ENCODE results near the gene RERE. TPM values are rescaled to one million over a fixed set of nuclear protein-coding genes. Genes with fewer than 3 reads are reported as not detected.

The RERE gene
- total RNA-seq, 1 experiment from 2014 or later = 161 TPM

GRCh38 chr1:8543965-8544364 lies 273.5 kb downstream of the RERE start (continued):
- no peak for TF ChIP-seq ZNF281 (CRISPR knock-in tag; IDR thresholded peaks at IDR 0.05)

GRCh38 chr1:8541961-8542521 lies 275.4 kb downstream of the RERE start:
- H3K27me3 Mint-ChIP-seq (ENCODE audit: low read depth) = no peaks in the 10 kb centered on the region
- ChIA-PET CTCF (interaction anchor here (1.0 kb wide), 1 partner anchor 307 kb away, joined by 3 read pairs; no protein-coding TSS in a partner anchor), POLR2A (no interaction called here)
- peaks cover 4% of the 10 kb centered on the region; the same call in 1 of the 2 replicates for H3K4me1 Mint-ChIP-seq
- ATAC-seq (no peak), DNase-seq (ENCODE audit: low spot score) (no peak)
- H3K27ac Mint-ChIP-seq = peak overlapping the region; percentile 38; the same call in 1 of the 2 replicates
- no peak overlapping the region for H3K4me3 Mint-ChIP-seq
- H3K36me3 Mint-ChIP-seq = peaks cover 24% of the 10 kb centered on the region
- H3K9me3 Mint-ChIP-seq = no peaks in the 10 kb centered on the region
- TF ChIP-seq, protein P1, sequence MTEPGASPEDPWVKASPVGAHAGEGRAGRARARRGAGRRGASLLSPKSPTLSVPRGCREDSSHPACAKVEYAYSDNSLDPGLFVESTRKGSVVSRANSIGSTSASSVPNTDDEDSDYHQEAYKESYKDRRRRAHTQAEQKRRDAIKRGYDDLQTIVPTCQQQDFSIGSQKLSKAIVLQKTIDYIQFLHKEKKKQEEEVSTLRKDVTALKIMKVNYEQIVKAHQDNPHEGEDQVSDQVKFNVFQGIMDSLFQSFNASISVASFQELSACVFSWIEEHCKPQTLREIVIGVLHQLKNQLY (CRISPR knock-in tag; IDR thresholded peaks at IDR 0.05) = no peak
- TF ChIP-seq FOXP4 (CRISPR knock-in tag; IDR thresholded peaks at IDR 0.05) = no peak

- TF ChIP-seq, protein P2, sequence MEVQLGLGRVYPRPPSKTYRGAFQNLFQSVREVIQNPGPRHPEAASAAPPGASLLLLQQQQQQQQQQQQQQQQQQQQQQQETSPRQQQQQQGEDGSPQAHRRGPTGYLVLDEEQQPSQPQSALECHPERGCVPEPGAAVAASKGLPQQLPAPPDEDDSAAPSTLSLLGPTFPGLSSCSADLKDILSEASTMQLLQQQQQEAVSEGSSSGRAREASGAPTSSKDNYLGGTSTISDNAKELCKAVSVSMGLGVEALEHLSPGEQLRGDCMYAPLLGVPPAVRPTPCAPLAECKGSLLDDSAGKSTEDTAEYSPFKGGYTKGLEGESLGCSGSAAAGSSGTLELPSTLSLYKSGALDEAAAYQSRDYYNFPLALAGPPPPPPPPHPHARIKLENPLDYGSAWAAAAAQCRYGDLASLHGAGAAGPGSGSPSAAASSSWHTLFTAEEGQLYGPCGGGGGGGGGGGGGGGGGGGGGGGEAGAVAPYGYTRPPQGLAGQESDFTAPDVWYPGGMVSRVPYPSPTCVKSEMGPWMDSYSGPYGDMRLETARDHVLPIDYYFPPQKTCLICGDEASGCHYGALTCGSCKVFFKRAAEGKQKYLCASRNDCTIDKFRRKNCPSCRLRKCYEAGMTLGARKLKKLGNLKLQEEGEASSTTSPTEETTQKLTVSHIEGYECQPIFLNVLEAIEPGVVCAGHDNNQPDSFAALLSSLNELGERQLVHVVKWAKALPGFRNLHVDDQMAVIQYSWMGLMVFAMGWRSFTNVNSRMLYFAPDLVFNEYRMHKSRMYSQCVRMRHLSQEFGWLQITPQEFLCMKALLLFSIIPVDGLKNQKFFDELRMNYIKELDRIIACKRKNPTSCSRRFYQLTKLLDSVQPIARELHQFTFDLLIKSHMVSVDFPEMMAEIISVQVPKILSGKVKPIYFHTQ (CRISPR knock-in tag; IDR thresholded peaks at IDR 0.05) = no peak
- TF ChIP-seq, protein P3, sequence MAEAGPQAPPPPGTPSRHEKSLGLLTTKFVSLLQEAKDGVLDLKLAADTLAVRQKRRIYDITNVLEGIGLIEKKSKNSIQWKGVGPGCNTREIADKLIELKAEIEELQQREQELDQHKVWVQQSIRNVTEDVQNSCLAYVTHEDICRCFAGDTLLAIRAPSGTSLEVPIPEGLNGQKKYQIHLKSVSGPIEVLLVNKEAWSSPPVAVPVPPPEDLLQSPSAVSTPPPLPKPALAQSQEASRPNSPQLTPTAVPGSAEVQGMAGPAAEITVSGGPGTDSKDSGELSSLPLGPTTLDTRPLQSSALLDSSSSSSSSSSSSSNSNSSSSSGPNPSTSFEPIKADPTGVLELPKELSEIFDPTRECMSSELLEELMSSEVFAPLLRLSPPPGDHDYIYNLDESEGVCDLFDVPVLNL (CRISPR knock-in tag; IDR thresholded peaks at IDR 0.05; ENCODE audit: borderline replicate concordance, low read depth) = no peak
- no peak for TF ChIP-seq CREM (CRISPR knock-in tag; IDR thresholded peaks at IDR 0.05)
- Mint-ChIP-seq H3K36me3 (peaks cover 21% of the 10 kb centered on the region), H3K4me3 (no peak overlapping the region), H3K27ac (peak overlapping the region; percentile 51; the same call in 1 of the 2 replicates), H3K27me3 (ENCODE audit: low read depth) (no peaks in the 10 kb centered on the region), H3K9me3 (no peaks in the 10 kb centered on the region), H3K4me1 (peaks cover 4% of the 10 kb centered on the region; the same call in 1 of the 2 replicates)
- POLR2A ChIA-PET = no interaction called here
- CTCF ChIA-PET = no interaction called here
- ATAC-seq (no peak), DNase-seq (ENCODE audit: low spot score) (no peak)
These were observed 276.5 kb downstream of the RERE start for GRCh38 chr1:8540971-8541370.

DNA sequence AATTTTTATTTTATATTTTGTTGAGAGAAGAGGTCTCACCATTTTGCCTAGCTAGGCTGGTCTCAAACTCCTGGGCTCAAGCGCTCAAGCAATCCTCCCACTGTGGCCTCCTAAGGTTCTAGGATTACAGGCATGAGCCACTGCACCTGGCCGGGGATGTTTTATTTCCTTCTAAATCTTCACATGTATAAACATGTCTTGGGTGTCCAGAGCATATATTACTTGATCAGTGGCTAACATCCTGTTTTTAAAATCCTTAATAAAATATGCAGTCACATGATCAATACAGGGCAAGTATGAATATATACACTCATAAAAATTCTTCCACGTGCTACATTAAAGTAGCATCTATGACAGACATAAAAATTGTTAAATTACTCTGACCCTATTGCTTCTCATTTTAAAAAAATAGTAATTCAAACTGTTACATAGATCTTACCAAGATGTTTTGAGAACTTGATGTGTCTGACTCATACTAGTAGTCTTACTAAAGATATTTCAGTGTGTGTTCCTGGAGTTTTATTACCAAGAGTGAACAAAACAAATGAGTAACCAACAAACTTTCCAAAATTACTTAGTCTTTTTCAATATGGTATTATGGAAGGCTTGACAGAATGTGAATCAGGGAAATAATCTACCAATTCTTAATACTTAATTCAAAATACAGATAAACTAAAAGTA lies 277.0 kb downstream of the RERE start:
- CTCF ChIA-PET = no interaction called here
- Mint-ChIP-seq H3K36me3 (peaks cover 21% of the 10 kb centered on the region), H3K4me1 (peaks cover 4% of the 10 kb centered on the region; the same call in 1 of the 2 replicates), H3K9me3 (no peaks in the 10 kb centered on the region), H3K4me3 (no peak overlapping the region), H3K27me3 (ENCODE audit: low read depth) (no peaks in the 10 kb centered on the region), H3K27ac (no peak overlapping the region; the same call in 1 of the 2 replicates)
- ATAC-seq (no peak), DNase-seq (ENCODE audit: low spot score) (no peak)
- POLR2A ChIA-PET = no interaction called here
- TF ChIP-seq FOXJ3 (CRISPR knock-in tag; IDR thresholded peaks at IDR 0.05; ENCODE audit: borderline replicate concordance) = no peak
- no peak for TF ChIP-seq MYBL2 (CRISPR knock-in tag; IDR thresholded peaks at IDR 0.05)
- TF ChIP-seq NR3C1 (CRISPR knock-in tag; conservative IDR thresholded peaks at IDR 0.05; ENCODE audit: low read depth) = no peak
- TF ChIP-seq ZNF423 (CRISPR knock-in tag; IDR thresholded peaks at IDR 0.05) = no peak
- TF ChIP-seq ZNF121 (CRISPR knock-in tag; IDR thresholded peaks at IDR 0.05) = no peak
- TF ChIP-seq FOXP1 (CRISPR knock-in tag; IDR thresholded peaks at IDR 0.05; ENCODE audit: borderline replicate concordance) = no peak
- no peak for TF ChIP-seq RELA (CRISPR knock-in tag; IDR thresholded peaks at IDR 0.05; ENCODE audit: borderline replicate concordance)
- no peak for TF ChIP-seq ZNF317 (CRISPR knock-in tag; IDR thresholded peaks at IDR 0.05; ENCODE audit: borderline replicate concordance, low read depth)
- no peak for TF ChIP-seq SMAD3 (CRISPR knock-in tag; IDR thresholded peaks at IDR 0.05; ENCODE audit: borderline replicate concordance)
- TF ChIP-seq SOX15 (CRISPR knock-in tag; IDR thresholded peaks at IDR 0.05) = no peak
- no peak for TF ChIP-seq IRF2 (CRISPR knock-in tag; IDR thresholded peaks at IDR 0.05; ENCODE audit: borderline replicate concordance, low read depth)
- TF ChIP-seq, protein P4, sequence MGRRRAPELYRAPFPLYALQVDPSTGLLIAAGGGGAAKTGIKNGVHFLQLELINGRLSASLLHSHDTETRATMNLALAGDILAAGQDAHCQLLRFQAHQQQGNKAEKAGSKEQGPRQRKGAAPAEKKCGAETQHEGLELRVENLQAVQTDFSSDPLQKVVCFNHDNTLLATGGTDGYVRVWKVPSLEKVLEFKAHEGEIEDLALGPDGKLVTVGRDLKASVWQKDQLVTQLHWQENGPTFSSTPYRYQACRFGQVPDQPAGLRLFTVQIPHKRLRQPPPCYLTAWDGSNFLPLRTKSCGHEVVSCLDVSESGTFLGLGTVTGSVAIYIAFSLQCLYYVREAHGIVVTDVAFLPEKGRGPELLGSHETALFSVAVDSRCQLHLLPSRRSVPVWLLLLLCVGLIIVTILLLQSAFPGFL (CRISPR knock-in tag; IDR thresholded peaks at IDR 0.05; ENCODE audit: borderline replicate concordance) = no peak

Measured in WTC11 (cell line).